Mucosa of descending colon (tissue), 3 donors: Measurements from ENCODE around the gene MED15. TPM values are rescaled to one million over a fixed set of nuclear protein-coding genes. Genes with fewer than 3 reads are reported as not detected.
A peak's percentile ranks its signal among the peaks of the same experiment; 100 is the strongest.

Experiments used
- ATAC-seq: fragments of 200-7000 bp; cut with Tn5 transposase; one replicate; pipeline ENCODE4 v1.9.1; 2020; ENCODE audit warnings: mild to moderate bottlenecking, moderate library complexity
- DNase-seq, 3 donors: peaks; one replicate each; pipeline ENCODE4 v3.0.0-alpha.2; 2020
- H3K36me3 ChIP-seq: fragments of 200-600 bp; one replicate; pipeline ENCODE4 v1.8.0; 2021; ENCODE audit warnings: low read depth, mild to moderate bottlenecking
- H3K4me1 ChIP-seq: fragments of 200-600 bp; one replicate; pipeline ENCODE4 v1.8.0; 2021; ENCODE audit warnings: low read depth, mild to moderate bottlenecking
- H3K4me3 ChIP-seq: fragments of 200-600 bp; one replicate; pipeline ENCODE4 v1.8.0; 2021; ENCODE audit warnings: mild to moderate bottlenecking
- H3K9me3 ChIP-seq: fragments of 200-600 bp; one replicate; pipeline ENCODE4 v1.8.0; 2021; ENCODE audit warnings: mild to moderate bottlenecking
- intact Hi-C, 2 donors: fragments of 100-400 bp; cut with DNase I in 1 of 2; cut with micrococcal nuclease in 1 of 2; formaldehyde crosslinking; loops; one replicate each; pipeline versions ENCODE4 v1.11.0 to v1.11.1; 2022; cut with DNase I, micrococcal nuclease
- total RNA-seq, 3 donors: library from RNA; stranded (reverse); fragmentation: NEBNext Ultra II Directional in 2 of 3; extraction: Animal tissue kit (Norgen Biotek cat#: 25700) in 2 of 3; gene quantifications; one replicate each; pipeline versions ENCODE4 v1.2.1 to v1.2.4, GENCODE V29; 2021 to 2023
- TF ChIP-seq, protein P1 (sequence below): fragments of 200-600 bp; IDR thresholded peaks from one replicate; pipeline ENCODE4 v1.8.0; 2022; ENCODE audit warnings: antibody characterized with exemption, mild to moderate bottlenecking
- donor health status: DM: no; HTN: no; CAD: no; lungs with moderate emphysema.
- donor health status: DM: no; HTN: no; CAD: no.
- donor health status: DM: no; HTN: yes; CAD: no.

The MED15 gene
- total RNA-seq, 3 donors from 2014 or later: 99.9 to 125 (median 114) TPM

DNA sequence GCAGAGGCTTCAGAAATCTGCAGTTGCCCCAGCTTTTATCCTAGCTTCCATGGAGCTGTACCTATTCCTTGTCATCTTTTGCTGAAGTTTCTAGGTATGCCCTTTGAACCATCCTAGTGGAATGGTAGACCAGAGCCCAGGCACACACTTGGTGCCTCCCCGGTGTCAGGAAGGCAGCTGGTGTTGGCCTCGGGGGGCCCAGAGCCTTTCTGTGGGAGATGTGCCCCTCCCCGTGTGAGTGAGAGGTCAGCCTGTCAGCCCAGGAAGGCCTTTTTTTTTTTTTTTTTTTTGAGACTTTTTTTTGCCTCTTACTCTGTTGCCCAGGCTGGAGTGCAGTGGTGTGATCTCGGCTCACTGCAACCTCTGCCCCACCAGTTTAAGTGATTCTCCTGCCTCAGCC is 58.4 kb downstream of the MED15 start:
- DNase-seq (peak in 1 of 3 donors; percentile 17), ATAC-seq (no peak)
- peaks cover 5% of the 10 kb centered on the region for H3K36me3 ChIP-seq
- peaks cover 10% of the 10 kb centered on the region for H3K4me1 ChIP-seq
- intact Hi-C loops: no loop called here
- no peak overlapping the region for H3K4me3 ChIP-seq
- TF ChIP-seq, protein P1, sequence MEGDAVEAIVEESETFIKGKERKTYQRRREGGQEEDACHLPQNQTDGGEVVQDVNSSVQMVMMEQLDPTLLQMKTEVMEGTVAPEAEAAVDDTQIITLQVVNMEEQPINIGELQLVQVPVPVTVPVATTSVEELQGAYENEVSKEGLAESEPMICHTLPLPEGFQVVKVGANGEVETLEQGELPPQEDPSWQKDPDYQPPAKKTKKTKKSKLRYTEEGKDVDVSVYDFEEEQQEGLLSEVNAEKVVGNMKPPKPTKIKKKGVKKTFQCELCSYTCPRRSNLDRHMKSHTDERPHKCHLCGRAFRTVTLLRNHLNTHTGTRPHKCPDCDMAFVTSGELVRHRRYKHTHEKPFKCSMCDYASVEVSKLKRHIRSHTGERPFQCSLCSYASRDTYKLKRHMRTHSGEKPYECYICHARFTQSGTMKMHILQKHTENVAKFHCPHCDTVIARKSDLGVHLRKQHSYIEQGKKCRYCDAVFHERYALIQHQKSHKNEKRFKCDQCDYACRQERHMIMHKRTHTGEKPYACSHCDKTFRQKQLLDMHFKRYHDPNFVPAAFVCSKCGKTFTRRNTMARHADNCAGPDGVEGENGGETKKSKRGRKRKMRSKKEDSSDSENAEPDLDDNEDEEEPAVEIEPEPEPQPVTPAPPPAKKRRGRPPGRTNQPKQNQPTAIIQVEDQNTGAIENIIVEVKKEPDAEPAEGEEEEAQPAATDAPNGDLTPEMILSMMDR: no peak
- no peaks in the 10 kb centered on the region for H3K9me3 ChIP-seq

DNA sequence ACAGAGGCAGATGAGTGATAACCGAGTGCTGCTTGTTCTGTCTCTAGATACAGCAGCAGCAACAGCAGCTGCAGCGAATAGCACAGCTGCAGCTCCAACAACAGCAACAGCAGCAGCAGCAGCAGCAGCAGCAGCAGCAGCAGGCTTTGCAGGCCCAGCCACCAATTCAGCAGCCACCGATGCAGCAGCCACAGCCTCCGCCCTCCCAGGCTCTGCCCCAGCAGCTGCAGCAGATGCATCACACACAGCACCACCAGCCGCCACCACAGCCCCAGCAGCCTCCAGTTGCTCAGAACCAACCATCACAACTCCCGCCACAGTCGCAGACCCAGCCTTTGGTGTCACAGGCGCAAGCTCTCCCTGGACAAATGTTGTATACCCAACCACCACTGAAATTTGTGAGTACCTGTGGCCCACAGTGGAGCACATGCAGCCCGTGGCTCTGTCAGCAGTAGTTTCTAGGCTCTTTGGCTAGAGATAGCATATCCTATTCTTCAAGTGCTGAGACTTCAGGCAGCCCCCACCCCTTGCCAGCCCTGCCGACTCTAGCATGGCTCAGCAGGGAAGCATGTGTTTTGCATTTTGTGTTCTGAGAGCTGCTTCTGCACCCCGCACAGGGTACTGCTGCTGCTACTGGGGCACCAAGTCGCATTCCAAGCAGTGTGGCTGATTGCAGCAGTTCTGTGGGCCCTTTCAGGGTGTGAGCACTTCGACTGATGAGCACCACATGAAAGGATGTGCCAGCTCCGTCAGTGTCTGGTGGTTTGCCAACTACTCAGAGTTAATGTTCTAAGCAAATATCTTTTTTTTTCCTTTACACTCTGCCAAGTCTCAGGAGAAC is 59.2 kb downstream of the MED15 start:
- no peaks in the 10 kb centered on the region for H3K9me3 ChIP-seq
- H3K4me3 ChIP-seq: no peak overlapping the region
- ATAC-seq (peak; percentile 37), DNase-seq (peak; percentile 34 to 64 (median 45))
- peaks cover 10% of the 10 kb centered on the region for H3K4me1 ChIP-seq
- TF ChIP-seq, protein P1: no peak
- peaks cover 5% of the 10 kb centered on the region for H3K36me3 ChIP-seq
- intact Hi-C loops: no loop called here

DNA sequence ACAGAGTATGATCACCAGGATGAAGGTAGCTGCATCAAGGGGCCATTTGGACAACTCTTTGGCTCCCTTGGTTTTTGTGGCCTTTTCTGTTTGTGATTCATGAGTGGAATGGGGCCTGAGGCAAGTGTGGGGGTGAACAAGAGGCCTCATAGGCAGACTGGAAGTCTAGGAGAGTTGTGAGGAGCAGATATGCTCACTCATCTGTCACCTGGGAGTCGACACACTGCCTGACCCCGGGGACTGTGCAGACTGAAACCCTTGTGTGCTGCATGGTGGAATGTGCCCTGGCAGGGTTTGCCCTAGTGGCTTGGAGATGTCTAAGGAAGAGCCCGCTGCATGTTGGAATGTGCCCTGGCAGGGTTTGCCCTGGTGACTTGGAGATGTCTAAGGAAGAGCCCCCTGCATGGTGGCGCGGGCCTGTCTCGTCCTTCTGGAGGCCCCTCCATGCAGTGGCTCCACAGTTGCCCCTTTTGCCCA is 60.0 kb downstream of the MED15 start:
- H3K4me1 ChIP-seq: peaks cover 10% of the 10 kb centered on the region
- TF ChIP-seq, protein P1: no peak
- H3K4me3 ChIP-seq: no peak overlapping the region
- no peak for ATAC-seq
- DNase-seq: peak in 1 of 3 donors; percentile 8
- no peaks in the 10 kb centered on the region for H3K9me3 ChIP-seq
- intact Hi-C loops: no loop called here
- H3K36me3 ChIP-seq: peaks cover 5% of the 10 kb centered on the region

DNA sequence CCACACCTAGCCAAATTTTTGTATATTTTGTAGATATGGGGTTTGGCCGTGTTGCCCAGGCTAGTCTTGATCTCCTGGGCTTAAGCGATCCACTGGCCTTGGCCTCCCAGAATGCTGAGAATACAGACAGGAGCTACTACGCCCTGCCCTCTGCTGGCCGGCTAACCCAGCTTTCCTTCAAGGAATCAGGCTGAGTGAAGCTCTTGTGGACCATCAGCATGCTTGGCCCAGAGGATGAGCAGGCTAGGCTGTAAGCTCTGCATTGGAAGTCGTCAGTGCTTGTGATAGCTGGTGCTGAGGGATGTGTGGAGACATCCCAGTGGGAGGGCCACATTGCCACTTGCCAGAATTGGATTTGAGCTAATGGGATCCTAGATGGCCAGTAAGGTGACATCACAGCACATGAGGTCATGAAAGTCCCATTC is 60.6 kb downstream of the MED15 start:
- TF ChIP-seq, protein P1: no peak
- H3K4me1 ChIP-seq: peaks cover 10% of the 10 kb centered on the region
- DNase-seq (peak in 1 of 3 donors; percentile 49), ATAC-seq (no peak)
- intact Hi-C loops: no loop called here
- H3K36me3 ChIP-seq: peaks cover 5% of the 10 kb centered on the region
- no peak overlapping the region for H3K4me3 ChIP-seq
- H3K9me3 ChIP-seq: no peaks in the 10 kb centered on the region

DNA sequence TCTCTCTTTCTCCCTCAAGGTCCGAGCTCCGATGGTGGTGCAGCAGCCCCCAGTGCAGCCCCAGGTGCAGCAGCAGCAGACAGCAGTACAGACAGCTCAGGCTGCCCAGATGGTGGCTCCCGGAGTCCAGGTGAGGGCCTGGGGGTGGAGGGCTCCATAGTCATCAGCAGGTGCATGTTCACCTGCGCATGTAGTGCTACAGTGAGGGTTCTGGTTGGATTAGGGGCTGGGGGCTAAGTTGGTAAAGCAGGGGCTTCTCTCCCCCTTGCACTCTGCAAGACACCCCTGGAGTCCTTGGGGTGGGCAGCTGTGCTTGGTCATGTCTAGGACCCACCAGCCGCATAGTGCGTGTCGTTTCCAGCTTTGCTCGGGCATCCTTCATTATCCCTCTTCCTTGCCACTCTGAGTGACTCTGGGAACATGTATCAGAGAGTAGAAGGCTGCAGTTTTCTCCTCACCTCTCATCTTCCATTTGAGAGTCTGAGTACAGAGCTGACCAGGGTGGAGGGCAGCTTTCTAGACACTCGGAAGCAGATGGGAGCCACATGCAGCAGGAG is 61.2 kb downstream of the MED15 start:
- Histone ChIP-seq H3K4me1 (peaks cover 10% of the 10 kb centered on the region), H3K9me3 (no peaks in the 10 kb centered on the region), H3K4me3 (no peak overlapping the region), H3K36me3 (peaks cover 5% of the 10 kb centered on the region)
- DNase-seq (peak in 1 of 3 donors; percentile 23), ATAC-seq (no peak)
- intact Hi-C loops: no loop called here
- TF ChIP-seq, protein P1: no peak
